Chondrocyte (in vitro differentiated cells): Measurements from ENCODE around the gene AGO1. TPM values are rescaled to one million over a fixed set of nuclear protein-coding genes. Genes with fewer than 3 reads are reported as not detected.
"Not testable (repeated sequence)": the region's sequence is repeated elsewhere in the genome, so short reads cannot be mapped to it uniquely, and the experiment has no call there.

ENCODE experiments used
- DNase-seq: peaks from one replicate; pipeline ENCODE4 v3.0.0; 2021; ENCODE audit warnings: mixed read lengths, low spot score
- H3K27ac Mint-ChIP-seq: one replicate; pipeline ENCODE4 v1.8.0; 2021; ENCODE audit warnings: mild to moderate bottlenecking, moderate library complexity, mixed read lengths; ENCODE audit not compliant: unreplicated experiment
- H3K27me3 Mint-ChIP-seq: 2 replicates; pipeline ENCODE4 v1.8.0; 2021; ENCODE audit warnings: low read depth, mixed read lengths
- H3K36me3 Mint-ChIP-seq: 2 replicates; pipeline ENCODE4 v1.8.0; 2021; ENCODE audit warnings: low read depth, mixed read lengths
- H3K4me1 Mint-ChIP-seq: 2 replicates; pipeline ENCODE4 v1.8.0; 2021; ENCODE audit warnings: low read depth, mild to moderate bottlenecking, mixed read lengths
- H3K4me3 Mint-ChIP-seq: one replicate; pipeline ENCODE4 v1.8.0; 2021; ENCODE audit warnings: mild to moderate bottlenecking, moderate library complexity, mixed read lengths; ENCODE audit not compliant: unreplicated experiment
- H3K9me3 Mint-ChIP-seq: 2 replicates; pipeline ENCODE4 v1.8.0; 2021; ENCODE audit warnings: low read depth, mixed read lengths
- CTCF ChIP-seq: fragments of 200-600 bp; sonication (generic); IDR thresholded peaks from 2 replicates; pipeline ENCODE4 v1.5.0; 2021; ENCODE audit warnings: antibody characterized with exemption, mild to moderate bottlenecking, moderate library complexity
- total RNA-seq: library from RNA; stranded (reverse); gene quantifications from 3 replicates; pipeline ENCODE4 v1.2.1, GENCODE V29; 2021

The AGO1 gene
- total RNA-seq, 1 donor from 2014 or later = 24.6 TPM

DNA sequence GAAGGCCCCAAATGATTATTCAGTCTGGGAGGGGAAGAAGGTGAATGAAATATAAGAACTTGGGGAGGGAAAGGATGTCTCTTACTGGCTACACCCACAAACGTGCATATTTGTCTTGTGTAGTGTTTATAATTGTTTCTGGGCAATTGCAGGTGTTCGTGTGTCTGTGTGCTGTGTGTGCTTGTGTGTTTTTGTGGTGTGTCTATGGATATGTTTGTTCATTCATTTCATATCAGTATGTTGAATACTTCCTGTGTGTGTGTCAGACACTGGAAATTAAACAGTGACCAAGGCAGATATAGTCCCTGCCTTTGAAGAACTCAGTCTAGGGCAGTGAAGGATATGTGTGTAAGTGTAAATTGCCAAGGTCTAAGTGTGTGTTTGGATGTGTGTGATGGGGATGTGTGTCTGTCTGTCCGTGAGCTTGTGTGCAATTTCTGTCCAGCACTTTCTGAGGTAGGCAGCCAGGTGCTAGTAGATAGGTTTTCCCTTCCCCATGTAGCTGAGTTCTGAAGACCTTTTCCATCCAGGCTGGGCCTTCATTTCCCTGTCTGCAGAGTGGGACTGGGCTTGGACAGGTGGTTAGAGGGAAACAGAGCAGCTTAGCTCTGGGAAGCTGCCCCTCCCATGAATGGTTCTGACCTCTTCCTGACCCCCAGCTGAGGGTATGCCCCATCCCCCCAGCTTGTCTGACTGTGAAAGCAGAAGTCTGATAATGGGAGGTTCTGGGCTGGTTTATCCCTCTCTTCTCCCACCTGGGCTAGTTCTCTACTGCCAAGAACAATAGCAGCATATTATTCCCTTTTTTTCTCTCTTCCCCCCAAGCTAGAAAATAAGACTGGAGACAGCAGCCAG is 3.8 kb downstream of the AGO1 start:
- peaks cover 33% of the 10 kb centered on the region for H3K4me1 Mint-ChIP-seq
- H3K9me3 Mint-ChIP-seq = no peaks in the 10 kb centered on the region
- no peaks in the 10 kb centered on the region for H3K27me3 Mint-ChIP-seq
- peaks cover 9% of the 10 kb centered on the region for H3K36me3 Mint-ChIP-seq
- peak overlapping the region; percentile 18 for H3K27ac Mint-ChIP-seq
- DNase-seq = no peak
- TF ChIP-seq CTCF = no peak
- no peak overlapping the region for H3K4me3 Mint-ChIP-seq

GRCh38 chr1:35887508-35887907 is 4.5 kb downstream of the AGO1 start:
- Mint-ChIP-seq H3K4me3 (no peak overlapping the region), H3K9me3 (no peaks in the 10 kb centered on the region), H3K4me1 (peaks cover 32% of the 10 kb centered on the region), H3K36me3 (peaks cover 14% of the 10 kb centered on the region), H3K27ac (peak overlapping the region; percentile 22), H3K27me3 (no peaks in the 10 kb centered on the region)
- no peak for TF ChIP-seq CTCF
- DNase-seq = no peak

- Mint-ChIP-seq H3K27me3 (no peaks in the 10 kb centered on the region), H3K36me3 (peaks cover 15% of the 10 kb centered on the region), H3K4me1 (peaks cover 29% of the 10 kb centered on the region), H3K27ac (no peak overlapping the region), H3K9me3 (no peaks in the 10 kb centered on the region), H3K4me3 (no peak overlapping the region)
- no peak for TF ChIP-seq CTCF
- DNase-seq = no peak
Measured at GRCh38 chr1:35888255-35888654, 5.2 kb downstream of the AGO1 start.

GRCh38 chr1:35888981-35889380 is 6.0 kb downstream of the AGO1 start:
- H3K9me3 Mint-ChIP-seq, DNase-seq, H3K27ac Mint-ChIP-seq, H3K4me3 Mint-ChIP-seq, H3K27me3 Mint-ChIP-seq: not testable (repeated sequence)
- H3K4me1 Mint-ChIP-seq = peaks cover 27% of the 10 kb centered on the region
- peaks cover 17% of the 10 kb centered on the region for H3K36me3 Mint-ChIP-seq

GRCh38 chr1:35893051-35893879 is 10.3 kb downstream of the AGO1 start:
- no peak for TF ChIP-seq CTCF
- Mint-ChIP-seq H3K36me3 (peaks cover 28% of the 10 kb centered on the region), H3K27ac (no peak overlapping the region), H3K4me1 (peaks cover 9% of the 10 kb centered on the region), H3K4me3 (no peak overlapping the region), H3K27me3 (no peaks in the 10 kb centered on the region), H3K9me3 (no peaks in the 10 kb centered on the region)
- DNase-seq = no peak
